DOHH2 (cell line): Measurements from ENCODE around the gene SIRT2.
A peak's percentile ranks its signal among the peaks of the same experiment; 100 is the strongest.

Experiments used
- H3F3A ChIP-seq: fragments of 200-600 bp; sonication (generic), shearing (Covaris generic); 2 replicates; pipeline ENCODE4 v1.6.0; 2016; ENCODE audit warnings: antibody characterized with exemption, mild to moderate bottlenecking; ENCODE audit not compliant: control insufficient read depth, insufficient read depth
- H3K27ac ChIP-seq: fragments of 200-600 bp; sonication (generic); 2 replicates; pipeline ENCODE4 v1.5.1; 2014; ENCODE audit warnings: low read depth, mild to moderate bottlenecking, low read length, moderate library complexity
- H3K27me3 ChIP-seq: fragments of 200-600 bp; sonication (generic); 2 replicates; pipeline ENCODE4 v1.6.1; 2014; ENCODE audit warnings: mild to moderate bottlenecking, low read length, mixed read lengths; ENCODE audit not compliant: control insufficient read depth
- H3K36me3 ChIP-seq: fragments of 200-600 bp; sonication (generic); 2 replicates; pipeline ENCODE4 v1.6.1; 2014; ENCODE audit warnings: mild to moderate bottlenecking, low read length, moderate library complexity, mixed read lengths; ENCODE audit not compliant: control insufficient read depth
- H3K4me1 ChIP-seq: fragments of 200-600 bp; sonication (generic); 2 replicates; pipeline ENCODE4 v1.6.1; 2014; ENCODE audit warnings: mild to moderate bottlenecking, low read length, mixed read lengths; ENCODE audit not compliant: control insufficient read depth
- H3K4me2 ChIP-seq: fragments of 200-600 bp; sonication (generic); 2 replicates; pipeline ENCODE4 v1.6.0; 2014; ENCODE audit warnings: mild to moderate bottlenecking, low read length, moderate library complexity
- H3K4me3 ChIP-seq: fragments of 200-600 bp; sonication (generic); 2 replicates; pipeline ENCODE4 v1.5.1; 2014; ENCODE audit warnings: mild to moderate bottlenecking, low read length, mixed read lengths
- H3K79me2 ChIP-seq: fragments of 200-600 bp; sonication (generic); 2 replicates; pipeline ENCODE4 v1.6.1; 2014; ENCODE audit warnings: mild to moderate bottlenecking, low read length, mixed read lengths; ENCODE audit not compliant: control insufficient read depth
- H3K9me2 ChIP-seq: fragments of 200-600 bp; sonication (generic); replicated peaks from 2 replicates; pipeline ENCODE4 v1.6.1; 2014; ENCODE audit warnings: mild to moderate bottlenecking, low read length, mixed read lengths; ENCODE audit not compliant: control insufficient read depth
- H3K9me3 ChIP-seq: fragments of 200-600 bp; sonication (generic); 2 replicates; pipeline ENCODE4 v1.6.1; 2014; ENCODE audit warnings: antibody characterized with exemption, low read length, mixed read lengths; ENCODE audit not compliant: control insufficient read depth, insufficient read depth
- H4K20me1 ChIP-seq: fragments of 200-600 bp; sonication (generic); 2 replicates; pipeline ENCODE4 v1.6.0; 2014; ENCODE audit warnings: low read depth, mild to moderate bottlenecking, antibody characterized with exemption, low read length, moderate library complexity; ENCODE audit not compliant: control insufficient read depth, insufficient read depth
- CTCF ChIP-seq: fragments of 200-600 bp; sonication (generic); IDR thresholded peaks from one replicate; pipeline ENCODE4 v1.5.1; 2014; ENCODE audit warnings: antibody characterized with exemption, mild to moderate bottlenecking, low read depth, low read length; ENCODE audit not compliant: poor library complexity, severe bottlenecking
- EZH2phosphoT487 ChIP-seq: fragments of 200-600 bp; sonication (generic); IDR thresholded peaks from 2 replicates; pipeline ENCODE4 v1.6.1; 2017; ENCODE audit warnings: borderline replicate concordance, mild to moderate bottlenecking, antibody characterized with exemption, low read length, moderate library complexity, mixed read lengths

SIRT2 gene

GRCh38 chr19:38836159-38836982 lies 63.0 kb downstream of the SIRT2 start:
- Histone ChIP-seq H3K4me1 (peaks cover 14% of the 10 kb centered on the region), H3K79me2 (peaks cover 9% of the 10 kb centered on the region), H4K20me1 (peaks cover 2% of the 10 kb centered on the region; the same call in 1 of the 2 replicates), H3K27me3 (no peaks in the 10 kb centered on the region), H3K4me2 (no peak overlapping the region), H3K9me3 (no peaks in the 10 kb centered on the region), H3F3A (peaks cover 59% of the 10 kb centered on the region), H3K4me3 (no peak overlapping the region), H3K36me3 (peaks cover 61% of the 10 kb centered on the region), H3K27ac (no peak overlapping the region), H3K9me2 (no peaks in the 10 kb centered on the region)
- no peak for TF ChIP-seq EZH2phosphoT487

GRCh38 chr19:38834590-38834989 lies 64.8 kb downstream of the SIRT2 start:
- TF ChIP-seq EZH2phosphoT487, result no peak
- TF ChIP-seq CTCF, result no peak
- Histone ChIP-seq H3K79me2 (peaks cover 18% of the 10 kb centered on the region), H3K4me3 (no peak overlapping the region), H3K27ac (no peak overlapping the region), H3K27me3 (no peaks in the 10 kb centered on the region), H4K20me1 (no peaks in the 10 kb centered on the region), H3K9me2 (no peaks in the 10 kb centered on the region), H3K4me1 (peaks cover 26% of the 10 kb centered on the region), H3K36me3 (peaks cover 56% of the 10 kb centered on the region), H3F3A (peaks cover 50% of the 10 kb centered on the region), H3K9me3 (no peaks in the 10 kb centered on the region), H3K4me2 (no peak overlapping the region)

DNA sequence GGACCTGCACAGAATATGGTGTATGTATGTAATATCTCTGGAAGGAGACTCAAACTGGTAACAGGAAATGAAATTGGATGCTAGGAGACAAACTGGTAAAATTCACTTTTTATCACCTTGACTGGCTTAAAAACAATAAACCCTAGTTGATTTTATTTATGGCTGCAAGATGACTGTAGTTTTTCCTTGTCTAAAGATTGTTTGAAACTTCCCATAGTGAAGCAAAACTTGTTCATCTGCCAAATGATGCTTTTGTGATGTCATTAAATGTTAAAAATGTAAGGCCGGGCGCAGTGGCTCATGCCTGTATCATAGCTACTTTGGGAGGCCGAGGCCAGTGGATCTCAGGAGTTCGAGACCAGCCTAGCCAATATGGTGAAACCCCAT lies 65.3 kb downstream of the SIRT2 start:
- H3K27me3 ChIP-seq, result no peaks in the 10 kb centered on the region
- H3K4me2 ChIP-seq, result no peak overlapping the region
- H3K27ac ChIP-seq, result peak overlapping the region; percentile 29
- peaks cover 45% of the 10 kb centered on the region for H3F3A ChIP-seq
- H3K79me2 ChIP-seq, result peaks cover 18% of the 10 kb centered on the region
- H4K20me1 ChIP-seq, result no peaks in the 10 kb centered on the region
- no peak for TF ChIP-seq CTCF
- TF ChIP-seq EZH2phosphoT487, result no peak
- H3K9me2 ChIP-seq, result no peaks in the 10 kb centered on the region
- H3K4me1 ChIP-seq, result peaks cover 26% of the 10 kb centered on the region
- H3K9me3 ChIP-seq, result no peaks in the 10 kb centered on the region
- H3K4me3 ChIP-seq, result no peak overlapping the region
- peaks cover 54% of the 10 kb centered on the region for H3K36me3 ChIP-seq

DNA sequence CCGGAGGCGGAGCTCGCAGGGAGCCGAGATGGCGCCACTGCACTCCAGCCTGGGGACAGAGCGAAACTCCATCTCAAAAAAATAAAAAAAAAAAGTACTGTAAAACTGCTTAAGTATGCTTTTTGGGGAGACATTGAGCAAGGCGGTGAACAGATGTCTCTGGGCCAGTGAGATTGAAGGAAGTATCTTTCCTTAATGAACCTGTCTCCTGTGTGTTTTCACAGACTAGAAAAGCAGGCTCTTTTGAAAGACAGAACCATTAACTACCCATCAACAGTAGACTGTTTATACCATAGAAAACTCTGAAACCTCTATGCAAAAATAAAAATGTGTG lies 66.4 kb downstream of the SIRT2 start:
- Histone ChIP-seq H3K4me1 (peaks cover 26% of the 10 kb centered on the region), H3K27me3 (no peaks in the 10 kb centered on the region), H3F3A (peaks cover 43% of the 10 kb centered on the region), H3K9me3 (no peaks in the 10 kb centered on the region), H3K79me2 (peaks cover 18% of the 10 kb centered on the region), H3K4me3 (no peak overlapping the region), H3K36me3 (peaks cover 54% of the 10 kb centered on the region), H3K9me2 (no peaks in the 10 kb centered on the region), H3K27ac (no peak overlapping the region; the same call in 1 of the 2 replicates), H3K4me2 (no peak overlapping the region), H4K20me1 (no peaks in the 10 kb centered on the region)
- TF ChIP-seq EZH2phosphoT487, result no peak
